ENCODE data around the gene BPGM. TPM values are rescaled to one million over a fixed set of nuclear protein-coding genes. Genes with fewer than 3 reads are reported as not detected.

Gene BPGM
- total and polyA plus RNA-seq, 2 donors (not counting 1 experiment from before 2014, with no cell fraction given): 7.0 to 9.7 TPM

- Histone ChIP-seq H3K79me2 (ENCODE audit: control insufficient read depth, insufficient read depth, low read length) (no peaks in the 10 kb centered on the region), H3K4me1 (ENCODE audit: control insufficient read depth in 2 of 2, insufficient read depth in 2 of 2, low read length in 2 of 2) (no peaks in the 10 kb centered on the region), H3K27me3 (replicated peaks in 1 of 4; ENCODE audit: control extremely low read depth in 1 of 4, control insufficient read depth in 3 of 4, insufficient read depth in 4 of 4, low read length in 3 of 4) (peaks cover 0 to 4% (median 1%) of the 10 kb centered on the region in 4 experiments), H2AFZ (ENCODE audit: insufficient read depth, low read depth, low read length, poor library complexity, severe bottlenecking) (no peak overlapping the region), H4K20me1 (ENCODE audit: control insufficient read depth, insufficient read depth, low read length, poor library complexity, severe bottlenecking) (no peaks in the 10 kb centered on the region), H3K9ac (ENCODE audit: low read length) (no peak overlapping the region), H3K36me3 (replicated peaks in 1 of 2; ENCODE audit: control extremely low read depth in 1 of 2, control insufficient read depth in 1 of 2, extremely low read depth in 1 of 2, insufficient read depth in 2 of 2, low read length in 1 of 2) (no peaks in the 10 kb centered on the region), H3K27ac (ENCODE audit: low read length in 2 of 2) (no peak overlapping the region), H3K9me3 (ENCODE audit: control extremely low read depth in 1 of 3, control insufficient read depth in 2 of 3, insufficient read depth in 1 of 3, low read length in 2 of 3) (no peaks in the 10 kb centered on the region), H3K4me3 (ENCODE audit: control extremely low read depth in 1 of 5, extremely low read depth in 1 of 5, insufficient read depth in 1 of 5, low read depth in 2 of 5, low read length in 4 of 5) (no peak overlapping the region), H3K4me2 (replicated peaks; ENCODE audit: low read depth, low read length, poor library complexity, severe bottlenecking) (no peak overlapping the region)
- Mint-ChIP-seq H3K4me3 (no peak overlapping the region), H3K27me3 (peaks cover 24% of the 10 kb centered on the region), H3K4me1 (no peaks in the 10 kb centered on the region), H3K9me3 (ENCODE audit: insufficient read depth) (no peaks in the 10 kb centered on the region), H3K27ac (no peak overlapping the region)
- TF ChIP-seq CTCF (IDR thresholded peaks at IDR 0.05): no peak
- TF ChIP-seq EZH2 (IDR thresholded peaks at IDR 0.05; ENCODE audit: borderline replicate concordance, insufficient read depth, low read depth, low read length, poor library complexity, severe bottlenecking): no peak
- DNase-seq (no peak), ATAC-seq (ENCODE audit: low read depth) (no peak)
- ChIA-PET CTCF (interaction anchor here (0.6 to 1.4 kb wide), 3 partner anchors 73 to 104 kb away, joined by 3 read pairs; no protein-coding TSS in a partner anchor), POLR2A (no interaction called here)
- 67% methylated on average over 4 of the region's 9 CpGs for WGBS (ENCODE audit: insufficient coverage)
- intact Hi-C loops (cut with micrococcal nuclease): no loop called here
Observed at GRCh38 chr7:134710854-134711624, 64.4 kb downstream of the BPGM start.

- Histone ChIP-seq H3K9ac (ENCODE audit: low read length) (no peak overlapping the region), H3K36me3 (replicated peaks in 1 of 2; ENCODE audit: control extremely low read depth in 1 of 2, control insufficient read depth in 1 of 2, extremely low read depth in 1 of 2, insufficient read depth in 2 of 2, low read length in 1 of 2) (no peaks in the 10 kb centered on the region), H4K20me1 (ENCODE audit: control insufficient read depth, insufficient read depth, low read length, poor library complexity, severe bottlenecking) (no peaks in the 10 kb centered on the region), H3K9me3 (ENCODE audit: control extremely low read depth in 1 of 3, control insufficient read depth in 2 of 3, insufficient read depth in 1 of 3, low read length in 2 of 3) (no peaks in the 10 kb centered on the region), H3K79me2 (ENCODE audit: control insufficient read depth, insufficient read depth, low read length) (no peaks in the 10 kb centered on the region), H2AFZ (ENCODE audit: insufficient read depth, low read depth, low read length, poor library complexity, severe bottlenecking) (no peak overlapping the region), H3K4me1 (ENCODE audit: control insufficient read depth in 2 of 2, insufficient read depth in 2 of 2, low read length in 2 of 2) (no peaks in the 10 kb centered on the region), H3K27ac (ENCODE audit: low read length in 2 of 2) (no peak overlapping the region), H3K4me2 (replicated peaks; ENCODE audit: low read depth, low read length, poor library complexity, severe bottlenecking) (no peak overlapping the region), H3K27me3 (replicated peaks in 1 of 4; ENCODE audit: control extremely low read depth in 1 of 4, control insufficient read depth in 3 of 4, insufficient read depth in 4 of 4, low read length in 3 of 4) (peaks cover 0 to 4% (median 1%) of the 10 kb centered on the region in 4 experiments), H3K4me3 (ENCODE audit: control extremely low read depth in 1 of 5, extremely low read depth in 1 of 5, insufficient read depth in 1 of 5, low read depth in 2 of 5, low read length in 4 of 5) (no peak overlapping the region)
- no peaks in the 10 kb centered on the region for H3K9me3 Mint-ChIP-seq (ENCODE audit: insufficient read depth)
- H3K27me3 Mint-ChIP-seq: peaks cover 24% of the 10 kb centered on the region
- intact Hi-C loops (cut with micrococcal nuclease): no loop called here
- POLR2A ChIA-PET: no interaction called here
- TF ChIP-seq EZH2 (IDR thresholded peaks at IDR 0.05; ENCODE audit: borderline replicate concordance, insufficient read depth, low read depth, low read length, poor library complexity, severe bottlenecking) (no peak), CTCF (IDR thresholded peaks at IDR 0.05) (no peak)
- 100% methylated on average over 2 of the region's 4 CpGs for WGBS (ENCODE audit: insufficient coverage)
- H3K27ac Mint-ChIP-seq: no peak overlapping the region
- ATAC-seq (ENCODE audit: low read depth) (no peak), DNase-seq (no peak)
- H3K4me3 Mint-ChIP-seq: no peak overlapping the region
- CTCF ChIA-PET: interaction anchor here (1.4 kb wide), 1 partner anchor 105 kb away, joined by 3 read pairs; no protein-coding TSS in a partner anchor
- no peaks in the 10 kb centered on the region for H3K4me1 Mint-ChIP-seq
Observed at GRCh38 chr7:134712196-134712595, 65.5 kb downstream of the BPGM start.
